Measurements from ENCODE around the gene CCDC154.
"Not testable (repeated sequence)": the region's sequence is repeated elsewhere in the genome, so short reads cannot be mapped to it uniquely, and the experiment has no call there.

The CCDC154 gene, protein sequence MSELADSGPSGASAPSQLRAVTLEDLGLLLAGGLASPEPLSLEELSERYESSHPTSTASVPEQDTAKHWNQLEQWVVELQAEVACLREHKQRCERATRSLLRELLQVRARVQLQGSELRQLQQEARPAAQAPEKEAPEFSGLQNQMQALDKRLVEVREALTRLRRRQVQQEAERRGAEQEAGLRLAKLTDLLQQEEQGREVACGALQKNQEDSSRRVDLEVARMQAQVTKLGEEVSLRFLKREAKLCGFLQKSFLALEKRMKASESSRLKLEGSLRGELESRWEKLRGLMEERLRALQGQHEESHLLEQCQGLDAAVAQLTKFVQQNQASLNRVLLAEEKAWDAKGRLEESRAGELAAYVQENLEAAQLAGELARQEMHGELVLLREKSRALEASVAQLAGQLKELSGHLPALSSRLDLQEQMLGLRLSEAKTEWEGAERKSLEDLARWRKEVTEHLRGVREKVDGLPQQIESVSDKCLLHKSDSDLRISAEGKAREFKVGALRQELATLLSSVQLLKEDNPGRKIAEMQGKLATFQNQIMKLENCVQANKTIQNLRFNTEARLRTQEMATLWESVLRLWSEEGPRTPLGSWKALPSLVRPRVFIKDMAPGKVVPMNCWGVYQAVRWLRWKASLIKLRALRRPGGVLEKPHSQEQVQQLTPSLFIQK

DNA sequence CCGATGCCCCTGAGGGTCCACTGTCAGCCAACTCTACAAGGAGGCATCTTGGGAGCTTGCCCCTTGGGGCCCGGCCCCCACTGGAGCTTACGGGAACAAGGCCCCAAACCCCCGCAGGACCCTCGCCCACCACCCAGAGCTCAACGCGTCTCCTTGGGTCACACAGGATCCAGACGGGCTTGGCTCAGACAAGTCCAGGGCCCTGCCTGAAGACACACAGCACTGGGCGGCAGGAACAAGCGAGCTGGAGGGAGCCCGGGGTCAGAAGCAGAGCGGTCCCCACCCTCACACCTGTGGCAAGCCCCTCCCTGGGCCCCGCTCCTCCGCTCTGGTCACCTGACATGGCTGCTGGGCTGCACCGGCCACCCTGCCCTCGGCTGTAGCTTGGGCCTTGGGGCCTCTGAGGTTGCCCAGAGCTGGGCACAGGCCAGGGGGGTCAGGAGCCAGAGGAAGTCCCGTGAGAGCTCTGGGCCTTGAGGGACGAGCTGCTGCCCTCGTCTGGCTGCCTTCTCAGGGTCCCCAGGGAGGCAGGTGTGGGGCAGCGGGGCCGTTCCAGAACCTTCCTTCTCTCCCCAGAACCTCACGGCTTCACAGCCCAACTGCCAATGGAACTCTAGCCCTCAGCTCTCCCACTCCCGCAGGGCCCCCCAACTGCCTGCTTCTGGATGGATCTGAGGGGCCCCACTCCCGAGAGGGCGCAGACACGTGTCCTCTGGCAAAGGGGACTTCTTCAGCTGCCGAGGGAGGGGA, at the start of gene CCDC154:
Gene CCDC154 (minus strand): TSS at position 577 of the 750 bp plus-strand sequence. CDS start 234 bp downstream, at position 343.
- no peak for FAIRE-seq

DNA sequence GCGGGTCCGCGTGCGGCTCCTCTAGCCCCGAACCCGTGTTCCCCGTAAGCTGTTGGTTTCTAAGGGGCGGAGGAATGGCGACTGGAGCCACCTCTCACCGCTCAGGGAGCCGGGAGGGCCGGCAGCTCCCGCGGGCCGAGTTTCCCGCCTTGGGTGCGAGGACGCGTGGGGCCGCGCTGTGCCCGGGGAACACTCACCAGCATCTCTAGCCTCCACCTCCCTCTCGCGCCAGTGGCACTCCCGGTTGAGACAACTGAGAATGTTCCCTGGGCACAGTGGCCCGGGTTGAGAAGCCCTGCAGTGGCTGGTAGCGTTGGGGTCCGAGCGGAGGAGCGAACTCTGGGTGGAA, 49.4 kb upstream of the CCDC154 start:
- no peak for FAIRE-seq

DNA sequence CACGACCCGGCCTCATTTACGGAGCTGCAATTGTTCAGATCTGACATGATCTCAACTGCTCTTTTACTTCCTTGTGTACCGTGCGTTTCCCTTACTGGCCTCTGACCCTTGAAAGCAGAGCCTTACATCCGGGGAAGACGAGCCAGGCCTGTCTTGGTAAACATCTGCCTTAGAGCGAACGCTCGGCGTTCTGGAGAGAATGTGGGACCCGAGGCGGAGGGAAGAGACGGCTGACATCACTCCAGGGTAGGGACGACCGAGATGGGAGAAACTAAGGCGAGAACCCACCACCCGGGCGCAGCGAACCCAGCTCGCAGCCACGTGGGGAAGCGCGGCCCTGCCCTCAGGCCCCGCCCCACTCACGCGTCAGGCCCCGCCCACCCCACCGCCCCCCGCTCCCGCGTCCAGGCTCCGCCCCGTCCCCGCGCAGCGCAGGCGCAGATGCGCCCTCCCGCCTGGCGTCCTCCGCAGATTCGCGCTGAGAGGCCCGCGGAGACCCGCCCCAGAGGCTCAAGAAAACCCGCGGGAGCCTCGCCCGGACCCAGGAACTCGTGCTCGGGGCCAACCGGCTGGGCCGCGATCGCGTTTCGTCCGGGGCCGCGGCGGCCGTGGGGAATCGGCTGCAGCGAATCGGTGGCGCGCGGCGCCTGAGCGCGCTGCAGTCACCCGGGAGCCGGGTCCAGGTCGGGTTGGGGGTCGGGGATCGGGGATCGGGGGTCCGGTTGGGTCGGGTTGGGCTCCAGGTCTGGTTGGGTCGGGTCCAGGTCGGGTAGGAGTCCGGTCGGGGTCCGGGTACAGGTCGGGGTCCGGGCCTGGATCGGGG, 48.8 kb upstream of the CCDC154 start, which contains the start of gene TELO2:
Gene TELO2 (plus strand): TSS at position 438 of the 823 bp plus-strand sequence. CDS start 922 bp downstream, outside the sequence.
- FAIRE-seq, result no peak

DNA sequence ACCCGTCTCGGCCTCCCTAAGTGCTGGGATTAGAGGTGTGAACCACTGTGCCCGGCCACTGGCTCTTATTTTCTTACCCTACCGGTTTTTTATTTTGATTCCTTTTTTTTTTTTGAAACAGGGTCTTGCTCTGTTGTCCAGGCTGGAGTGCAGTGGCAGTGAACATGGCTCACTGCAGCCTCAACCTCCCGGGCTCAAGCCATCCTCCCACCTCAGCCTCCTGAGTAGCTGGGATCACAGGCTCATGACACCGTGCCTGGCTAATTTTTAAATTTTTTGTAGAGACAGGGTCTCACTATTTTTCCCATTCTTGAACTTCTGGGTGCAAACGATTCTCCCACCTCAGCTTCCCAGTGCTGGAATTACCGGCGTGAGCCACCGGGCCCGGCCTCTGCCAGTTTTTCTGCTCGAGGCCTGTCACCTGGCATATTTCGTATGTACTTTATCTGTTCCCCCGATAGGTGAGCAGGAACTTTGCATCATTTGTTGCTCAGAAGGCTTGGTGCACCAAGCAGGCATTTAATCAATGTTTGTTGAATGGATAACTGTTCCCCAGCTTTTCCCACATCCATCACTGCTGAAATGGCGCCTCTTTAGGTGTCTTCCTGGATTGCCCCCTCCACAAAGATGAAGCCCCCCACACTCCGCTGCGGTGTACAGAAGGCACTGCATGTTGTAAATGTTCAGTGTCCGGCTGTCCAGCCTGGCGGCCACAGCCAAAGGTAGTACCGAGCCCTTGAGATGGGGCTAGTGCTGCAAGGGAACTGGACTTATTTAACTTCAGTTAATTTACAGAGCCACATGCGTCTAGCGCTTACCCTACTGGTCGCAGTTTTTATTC, 47.9 kb upstream of the CCDC154 start:
- FAIRE-seq, result no peak

DNA sequence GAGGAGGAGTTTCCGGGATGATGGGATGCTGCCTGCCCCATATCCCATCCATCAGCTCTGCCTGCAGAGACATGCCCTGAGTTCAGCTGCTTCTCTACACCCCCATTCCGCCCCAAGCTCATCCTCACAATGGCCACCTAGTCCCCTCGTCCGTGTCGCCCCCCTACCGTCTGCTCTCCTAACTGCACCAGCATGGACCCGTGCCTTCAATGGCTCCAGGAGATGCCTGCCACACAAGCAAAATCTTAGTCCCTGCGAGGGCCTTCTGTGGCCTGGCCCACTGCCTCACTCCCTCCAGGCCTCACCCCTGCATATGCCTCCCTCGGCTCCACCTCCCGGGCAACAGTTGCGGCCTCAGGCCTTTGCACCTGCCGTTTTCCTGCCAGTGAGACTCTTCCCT, 47.0 kb upstream of the CCDC154 start:
- no peak for FAIRE-seq

DNA sequence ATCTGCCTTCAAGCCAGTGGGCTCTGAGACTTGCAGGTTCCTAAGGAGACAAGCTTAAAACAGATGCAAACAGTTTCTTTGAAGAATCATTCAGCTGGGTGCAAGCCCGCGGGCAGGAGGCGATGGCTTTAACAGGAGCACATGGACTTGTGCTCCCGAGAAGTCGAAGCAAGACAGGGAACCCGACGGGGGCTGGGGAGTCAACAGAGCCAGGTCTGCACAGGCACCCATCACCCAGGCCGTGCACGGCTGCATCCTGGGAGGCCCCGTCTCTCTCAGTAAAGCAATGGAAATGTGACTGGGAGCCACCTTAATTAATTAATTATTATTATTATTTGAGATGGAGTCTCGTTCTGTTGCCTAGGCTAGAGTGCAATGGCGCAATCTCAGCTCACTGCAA, 44.7 kb upstream of the CCDC154 start:
- FAIRE-seq, result no peak

DNA sequence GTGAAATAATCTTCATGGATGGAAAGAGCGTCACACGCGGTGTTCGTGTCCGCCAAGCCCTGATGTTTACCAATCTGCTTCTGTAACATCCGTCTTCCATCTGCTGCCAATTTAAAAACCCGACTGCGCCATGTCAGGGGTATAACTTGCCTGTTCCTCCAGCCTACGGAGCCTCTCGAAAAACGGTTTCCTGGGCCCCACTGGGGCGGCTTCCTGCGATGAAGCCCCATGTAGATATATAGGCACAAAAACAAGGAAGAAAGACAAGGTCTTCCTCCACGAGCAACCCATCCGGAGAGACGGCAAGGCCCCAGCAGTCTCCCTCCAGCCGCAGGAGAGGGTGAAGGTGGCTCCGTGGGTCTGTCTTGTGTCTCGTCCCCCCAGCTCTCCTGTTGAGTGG, 44.3 kb upstream of the CCDC154 start, which contains the start of gene PTX4:
Gene PTX4 (minus strand): TSS at position 326 of the 400 bp plus-strand sequence. CDS start 35 bp downstream, at position 291.
- no peak for FAIRE-seq

DNA sequence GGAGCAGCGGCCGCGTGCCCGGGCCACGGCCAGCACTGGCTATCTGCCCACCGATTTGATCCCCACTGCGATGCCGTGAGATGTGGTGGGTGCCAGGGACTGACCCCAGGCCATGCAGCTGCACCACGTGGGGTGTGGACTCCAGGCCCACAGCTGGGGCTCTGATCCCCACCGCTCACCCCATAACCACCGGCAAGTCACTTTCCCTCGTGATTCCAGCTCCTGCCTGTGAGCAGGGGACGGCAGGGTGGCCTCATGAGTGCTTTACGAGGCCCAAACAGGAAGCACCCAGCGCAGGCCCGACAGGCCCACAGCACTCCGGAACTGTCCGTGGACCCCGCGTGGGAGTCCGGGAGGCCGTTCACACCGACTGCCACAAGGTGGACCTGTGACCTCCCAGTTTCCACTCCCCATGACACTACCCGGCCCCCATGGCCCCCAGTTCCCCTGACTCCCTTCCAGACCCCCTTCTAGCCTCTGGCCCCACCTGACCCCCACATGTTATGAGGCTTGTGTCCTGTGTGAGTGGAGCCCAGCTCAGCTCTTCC, 43.8 kb upstream of the CCDC154 start:
- no peak for FAIRE-seq

DNA sequence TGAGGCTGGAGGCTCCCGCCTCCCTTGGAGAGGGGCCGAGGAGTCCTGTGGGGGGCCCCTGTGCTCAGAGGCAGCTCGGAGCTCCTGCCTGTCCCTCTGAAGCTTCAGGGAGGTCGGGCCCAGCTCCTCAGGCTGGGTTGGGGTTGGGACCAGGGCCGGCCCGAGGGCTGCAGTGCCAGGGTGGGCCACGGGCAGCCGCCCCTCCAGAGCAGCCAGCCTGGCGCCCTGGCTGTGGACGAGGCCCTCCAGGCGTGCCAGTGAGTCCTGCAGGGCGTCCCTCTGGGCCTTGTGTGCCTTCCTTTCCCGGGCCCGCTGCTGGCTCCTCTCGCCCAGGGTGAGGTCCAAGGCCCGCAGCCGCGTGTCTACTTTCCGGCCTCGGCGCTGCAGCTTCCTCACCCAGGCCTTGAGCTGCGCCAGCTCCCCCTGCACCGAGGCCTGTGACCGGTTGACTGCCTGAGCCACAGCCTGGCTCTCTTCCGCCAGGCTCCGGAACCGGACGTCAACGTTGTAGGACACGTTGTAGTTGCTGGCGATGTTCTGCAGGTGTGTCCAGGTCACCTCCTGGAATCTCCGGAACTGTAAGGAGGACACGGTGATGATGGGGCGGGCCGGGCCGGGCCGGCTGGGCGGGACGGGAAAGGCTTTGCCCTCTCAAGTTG, 43.2 kb upstream of the CCDC154 start:
- no peak for FAIRE-seq

DNA sequence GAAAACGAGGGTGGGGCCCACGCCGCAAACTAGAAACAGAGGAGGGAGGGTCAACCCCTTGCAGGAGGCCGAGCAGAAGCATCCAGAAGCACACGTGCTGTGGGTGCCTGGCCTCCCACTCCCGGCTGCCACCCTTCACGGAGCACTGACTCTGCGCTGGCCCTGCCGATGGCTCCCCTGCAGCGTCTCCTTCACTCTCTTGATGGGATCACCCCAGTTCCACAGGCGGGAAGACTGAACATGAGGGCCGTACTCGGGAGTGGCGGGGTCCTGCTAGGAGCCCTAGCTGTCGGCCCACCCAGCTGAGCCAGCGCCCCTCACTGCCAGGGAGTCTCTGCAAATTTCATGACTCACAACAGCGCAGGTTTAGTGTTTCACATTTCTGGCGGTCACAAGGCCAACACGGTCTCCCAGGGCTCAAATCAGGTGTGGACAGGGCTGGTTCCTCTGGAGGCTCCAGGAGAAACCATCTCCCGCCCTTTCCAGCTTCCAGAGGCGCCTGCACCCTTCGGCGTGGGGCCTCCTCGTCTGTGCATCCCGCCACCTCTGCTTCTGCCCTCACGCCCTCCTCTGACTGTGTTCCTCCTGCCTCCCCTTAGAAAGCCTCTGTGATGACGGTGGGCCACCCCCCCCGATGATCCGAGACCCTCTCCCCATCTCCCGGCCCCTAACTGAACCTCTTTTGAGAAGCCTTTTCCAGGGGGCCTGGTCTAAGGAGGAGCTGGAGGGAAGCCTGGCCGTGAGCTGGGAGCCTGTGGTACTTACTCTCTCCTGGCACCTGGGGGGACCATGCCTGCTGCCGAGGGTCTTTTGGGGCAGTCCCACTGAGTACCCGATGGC, 42.4 kb upstream of the CCDC154 start:
- FAIRE-seq, result no peak

DNA sequence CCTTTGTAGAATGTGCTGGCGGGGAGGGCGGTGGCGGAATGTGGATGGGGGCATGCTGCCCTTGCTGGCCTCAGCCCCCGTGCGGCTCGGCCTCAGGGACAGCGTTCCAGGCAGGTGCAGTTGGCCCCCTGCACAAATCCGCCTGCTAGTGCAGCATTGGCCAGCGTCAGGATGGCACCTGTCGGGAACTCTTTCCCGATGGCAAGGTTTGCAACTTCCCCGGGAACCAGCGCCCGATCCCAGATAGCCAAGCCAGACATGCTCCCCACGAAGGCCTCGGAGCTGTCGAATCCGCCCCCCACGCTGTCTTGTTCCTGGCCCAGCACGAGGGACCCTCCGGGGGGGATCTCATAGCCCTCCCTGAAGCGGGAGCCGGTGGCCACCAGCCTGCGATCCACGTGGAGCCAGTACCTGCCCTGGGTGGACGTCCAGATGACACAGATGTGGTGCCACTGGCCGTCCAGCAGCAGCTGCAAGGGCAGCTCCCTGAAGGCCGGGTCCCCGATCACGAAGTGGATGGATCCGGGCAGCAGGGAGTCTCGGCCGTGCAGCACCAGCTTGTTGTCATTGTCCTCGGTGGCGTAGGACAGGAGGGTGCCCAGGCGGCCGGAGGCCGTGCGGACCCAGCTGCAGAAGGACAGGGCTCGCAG, 41.6 kb upstream of the CCDC154 start:
- FAIRE-seq, result no peak

DNA sequence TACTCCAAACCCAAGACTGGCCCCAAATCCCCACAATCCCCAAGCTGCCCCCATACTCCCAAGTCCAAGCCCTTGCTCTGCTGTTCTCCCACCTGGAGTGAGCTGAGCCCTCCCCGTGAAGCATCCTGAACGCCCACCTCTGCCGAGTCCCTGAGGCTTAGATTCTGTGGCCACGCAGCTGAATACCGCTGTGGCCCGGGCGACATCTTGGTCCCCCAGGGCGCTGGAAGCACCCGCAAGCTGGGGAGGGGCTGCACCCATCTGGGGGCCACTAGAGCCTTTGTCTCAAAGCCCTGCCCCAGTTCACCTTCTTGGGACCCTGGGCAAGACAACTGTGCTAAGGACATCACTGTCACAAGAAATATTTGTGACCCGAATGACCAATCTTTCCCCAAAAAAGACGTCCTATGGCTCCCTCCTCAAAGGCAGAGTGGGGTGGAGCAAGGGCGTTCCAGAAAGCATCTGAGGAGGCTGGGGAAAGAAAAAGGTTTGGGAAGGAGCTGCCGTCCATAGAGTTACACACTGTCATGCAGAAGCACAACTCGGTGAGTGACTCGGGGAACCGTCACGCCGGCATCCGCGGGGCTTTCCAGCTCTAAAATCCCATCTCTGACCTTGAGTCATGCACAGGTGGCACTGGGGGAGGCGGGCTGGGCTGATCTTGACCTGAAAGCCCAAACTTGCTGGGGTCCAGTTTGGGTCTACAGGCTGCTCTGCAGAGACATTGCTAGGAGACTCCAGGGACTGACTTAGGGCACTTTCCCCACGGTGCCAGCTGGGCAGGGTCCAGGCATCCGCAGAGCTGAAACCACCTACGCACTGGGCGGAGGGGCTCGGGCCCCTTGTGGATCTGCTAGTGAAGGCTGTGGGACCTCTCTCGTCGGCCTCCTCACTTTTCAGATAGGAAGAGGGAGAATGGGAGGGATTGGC, 37.8 kb upstream of the CCDC154 start:
- no peak for FAIRE-seq

DNA sequence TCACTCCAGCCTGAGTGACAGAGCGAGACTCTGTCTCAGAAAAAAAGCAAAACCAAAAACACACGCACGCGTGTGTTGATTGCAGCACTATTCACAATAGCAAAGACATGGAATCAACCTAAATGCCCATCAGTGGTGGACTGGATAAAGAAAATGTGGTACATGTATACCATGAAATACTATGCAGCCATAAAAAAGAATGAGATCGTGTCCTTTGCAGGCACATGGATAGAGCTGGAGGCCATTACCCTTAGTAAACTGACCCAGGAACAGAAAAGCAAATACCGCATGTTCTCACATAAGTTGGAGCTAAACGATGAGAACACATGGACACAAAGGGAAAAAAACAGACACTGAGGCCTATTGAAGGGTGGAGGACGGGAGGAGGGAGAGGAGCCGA, 34.6 kb upstream of the CCDC154 start:
- FAIRE-seq, result not testable (repeated sequence)

DNA sequence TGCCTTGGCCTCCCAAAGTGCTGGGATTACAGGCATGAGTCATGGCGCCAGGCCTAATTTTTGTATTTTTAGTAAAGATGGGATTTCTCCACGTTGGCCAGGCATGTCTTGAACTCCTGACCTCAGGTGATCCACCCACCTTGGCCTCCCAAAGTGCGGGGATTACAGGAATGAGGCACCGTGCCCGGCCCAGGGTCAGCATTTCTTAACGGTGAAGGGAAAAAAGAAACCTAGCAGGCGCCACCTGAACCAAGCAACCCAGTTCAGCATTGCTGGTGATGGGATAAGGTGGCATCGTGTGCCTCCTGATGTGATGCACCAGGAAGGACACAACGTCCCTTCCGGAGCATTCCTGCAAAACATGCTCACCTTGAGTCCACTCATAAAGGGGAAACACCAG, 32.7 kb upstream of the CCDC154 start:
- no peak for FAIRE-seq

DNA sequence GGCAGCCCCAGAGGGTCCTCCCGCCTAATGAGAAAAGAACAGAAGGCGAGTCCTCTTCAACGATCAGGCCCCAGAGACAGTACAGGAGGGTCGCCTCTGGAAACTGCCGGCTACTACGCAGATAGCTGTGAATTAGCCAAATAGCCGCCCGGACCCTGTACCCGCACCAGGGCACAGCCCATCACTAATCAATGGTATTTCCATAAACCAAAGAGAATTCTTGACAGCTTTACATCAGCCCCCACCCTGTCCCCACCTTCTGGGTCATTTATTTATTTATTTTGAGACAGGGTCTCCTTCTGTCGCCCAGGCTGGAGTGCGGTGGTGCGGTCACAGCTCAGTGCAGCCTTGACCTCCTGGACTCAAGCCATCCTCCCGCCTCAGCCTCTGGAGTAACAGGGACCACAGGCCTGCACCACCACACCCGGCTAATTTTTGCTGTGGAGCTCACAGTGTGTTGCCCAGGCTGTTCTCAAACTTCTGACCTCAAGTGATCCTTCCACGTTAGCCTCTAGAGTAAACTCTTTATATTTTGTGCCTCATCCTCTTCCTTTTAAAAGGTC, 31.3 kb upstream of the CCDC154 start:
- no peak for FAIRE-seq

DNA sequence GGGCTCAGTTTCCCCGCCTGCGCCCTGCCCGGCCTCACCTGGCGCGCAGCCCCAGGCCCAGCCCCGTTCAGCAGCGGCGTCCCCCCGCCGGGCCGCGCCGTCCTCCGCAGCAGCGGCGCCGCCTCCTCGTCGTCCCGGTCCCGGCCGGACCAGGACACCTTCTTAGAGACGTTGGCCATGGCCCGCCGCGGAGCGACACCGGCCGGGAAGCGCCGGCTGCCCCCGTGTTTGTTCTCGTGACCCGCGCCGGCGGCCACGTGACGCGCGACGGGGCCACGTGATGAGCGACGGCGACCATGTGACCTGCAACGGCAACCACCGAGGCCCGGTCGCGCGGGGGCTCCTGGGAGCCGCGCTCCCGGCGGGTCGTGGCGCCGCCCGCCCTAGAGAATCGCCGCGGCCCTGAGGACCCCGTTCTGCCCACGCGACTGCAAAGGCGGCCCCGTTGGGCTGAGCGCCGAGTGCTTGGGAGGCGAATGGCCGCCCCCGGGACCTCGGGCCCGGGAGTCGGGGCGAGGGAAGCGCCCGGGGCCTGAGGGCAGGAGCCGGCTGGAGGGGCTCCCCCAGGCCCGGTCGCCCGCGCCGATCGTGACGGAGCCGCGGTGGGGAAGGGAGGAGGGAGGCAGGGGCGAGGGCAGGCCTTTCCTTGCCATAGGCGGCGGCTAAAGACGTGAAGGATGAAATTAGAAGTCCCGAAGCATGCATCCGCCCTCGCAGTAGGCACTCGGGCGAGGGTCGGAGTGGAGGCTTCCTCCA, 30.6 kb upstream of the CCDC154 start, which contains the start of gene CLCN7:
Gene CLCN7 (minus strand): TSS at position 233 of the 756 bp plus-strand sequence. CDS start 54 bp downstream, at position 179.
- FAIRE-seq, result no peak

Data from TTC549 (cell line).